ENCODE results near the gene AQP3.
A peak's percentile ranks its signal among the peaks of the same experiment; 100 is the strongest.
"Not testable (repeated sequence)": the region's sequence is repeated elsewhere in the genome, so short reads cannot be mapped to it uniquely, and the experiment has no call there.

The AQP3 gene

DNA sequence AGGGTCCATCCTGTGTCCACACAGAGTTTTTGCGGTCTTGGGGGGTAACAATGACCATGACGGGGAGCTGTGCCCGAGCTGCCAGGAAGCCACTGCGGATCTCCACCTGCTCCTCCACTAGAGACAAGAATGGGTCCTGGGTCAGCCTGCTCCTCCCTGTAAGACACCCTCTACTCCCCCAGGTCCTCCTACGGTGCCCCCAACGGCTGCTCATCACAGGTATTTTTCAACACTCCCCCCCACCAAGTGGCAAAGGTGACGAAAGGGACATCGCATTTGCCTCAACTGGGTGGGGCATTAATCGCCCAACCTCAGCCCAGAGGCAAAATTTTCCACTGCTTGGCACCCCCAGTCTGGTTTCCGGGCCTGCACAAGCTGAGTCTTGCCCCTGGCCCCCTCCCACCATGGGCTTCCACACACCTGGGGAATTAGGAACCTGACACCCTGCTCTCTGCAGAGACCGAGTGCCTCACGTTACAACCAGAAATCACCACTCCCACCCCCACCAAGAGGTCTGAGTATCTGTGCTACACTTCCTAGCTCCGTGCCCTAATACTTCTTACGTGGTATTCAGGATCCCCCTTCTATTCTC, 16.7 kb upstream of the AQP3 start:
- DNase-seq: no peak

GRCh38 chr9:33463151-33463550, 15.8 kb upstream of the AQP3 start:
- DNase-seq: no peak

DNA sequence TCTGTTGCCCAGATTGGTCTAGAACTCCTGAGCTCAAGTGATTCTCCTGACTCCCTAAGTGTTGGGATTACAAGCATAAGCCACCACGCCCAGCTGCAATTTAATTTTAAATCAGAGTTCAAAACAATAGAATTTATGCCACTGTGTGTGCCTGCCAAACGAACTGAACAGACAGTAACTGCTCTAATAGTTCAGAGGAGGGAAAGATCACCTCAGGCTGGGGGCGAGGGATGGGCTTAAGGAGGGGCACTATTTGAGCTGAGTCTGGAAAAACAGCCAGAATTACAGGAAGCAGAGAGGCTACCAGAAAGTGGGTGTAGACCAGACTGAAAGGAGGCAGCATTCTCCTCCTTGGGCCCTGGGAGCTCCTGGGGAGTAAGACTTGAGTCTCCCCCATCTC, 14.1 kb upstream of the AQP3 start:
- no peak for DNase-seq

- DNase-seq: no peak
Observed at GRCh38 chr9:33460854-33461253, 13.5 kb upstream of the AQP3 start.

GRCh38 chr9:33459115-33459514, 11.7 kb upstream of the AQP3 start:
- no peak for DNase-seq

- DNase-seq: no peak
Observed at GRCh38 chr9:33458444-33458843, 11.1 kb upstream of the AQP3 start.

GRCh38 chr9:33455945-33456344, 8.6 kb upstream of the AQP3 start:
- no peak for DNase-seq

- not testable (repeated sequence) for DNase-seq
Observed at GRCh38 chr9:33455456-33455855, 8.1 kb upstream of the AQP3 start.

DNA sequence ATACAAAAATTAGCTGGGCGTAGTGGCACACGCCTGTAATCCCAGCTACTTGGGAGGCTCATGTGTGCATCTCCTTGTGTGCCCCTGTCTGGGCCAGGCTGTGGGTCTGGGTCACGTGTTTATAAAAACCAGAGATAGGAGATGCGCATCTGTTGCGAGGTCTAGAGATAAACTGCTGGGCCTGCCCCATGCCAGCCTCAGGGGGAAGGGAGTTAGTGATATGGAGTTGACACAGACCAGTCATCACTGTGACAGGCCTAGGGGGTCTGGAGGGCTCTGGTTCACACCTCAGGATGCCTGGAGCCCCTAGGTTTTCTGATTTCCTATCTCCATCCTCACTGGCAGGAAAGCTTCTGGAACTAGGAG, 7.3 kb upstream of the AQP3 start:
- DNase-seq: not testable (repeated sequence)

- DNase-seq: no peak
Observed at GRCh38 chr9:33453999-33454660, 6.7 kb upstream of the AQP3 start.

GRCh38 chr9:33453286-33453860, 6.0 kb upstream of the AQP3 start:
- DNase-seq: no peak

DNA sequence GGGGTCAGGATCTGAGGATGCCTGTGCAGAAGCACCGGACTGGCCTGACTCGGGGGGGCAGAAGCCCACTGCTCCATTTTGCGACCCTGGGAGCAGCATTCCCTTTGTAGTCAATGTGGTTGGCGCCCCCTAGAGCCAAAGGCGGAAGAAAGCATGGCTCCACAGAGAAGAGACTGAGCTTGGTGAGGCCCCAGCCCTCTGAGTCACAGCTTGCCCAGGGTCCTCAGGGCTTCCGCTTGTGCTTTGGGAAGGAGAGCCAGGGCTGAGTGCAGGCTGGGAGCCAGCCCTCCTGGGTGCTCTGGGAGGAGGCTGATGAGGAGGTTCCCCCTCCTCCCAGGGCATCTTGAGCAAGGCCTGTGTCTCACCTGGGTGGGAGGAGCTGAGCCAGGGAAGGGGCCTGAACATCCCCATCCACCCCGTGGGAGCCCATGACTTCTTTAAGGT, 5.5 kb upstream of the AQP3 start:
- DNase-seq: peak; percentile 67

DNA sequence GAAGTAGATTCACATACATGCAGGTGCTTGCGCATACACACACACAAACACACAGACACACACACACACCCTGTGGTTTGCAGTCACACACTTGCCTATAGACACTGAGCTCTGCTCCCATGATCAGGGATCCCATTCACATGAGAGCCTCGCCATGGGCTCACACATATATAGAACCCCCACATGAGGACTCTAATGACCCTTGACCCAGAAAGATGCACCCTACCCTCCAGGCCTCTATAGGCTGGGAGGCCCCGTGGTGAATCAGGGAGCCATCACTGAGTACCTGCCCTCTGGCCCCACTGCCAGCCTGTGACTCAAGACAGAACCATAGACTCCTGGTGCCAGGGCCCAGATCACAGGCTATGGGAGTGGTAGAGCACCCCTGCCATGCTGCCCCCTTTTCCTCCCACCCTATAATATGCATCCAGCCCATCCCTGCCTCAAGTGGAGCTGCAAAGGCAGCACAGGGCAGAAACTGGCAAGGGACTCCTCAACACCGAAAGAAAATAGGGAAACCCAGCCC, 3.3 kb upstream of the AQP3 start:
- DNase-seq: no peak

GRCh38 chr9:33449715-33450114, 2.3 kb upstream of the AQP3 start:
- no peak for DNase-seq

GRCh38 chr9:33447799-33448553, 583 bp upstream of the AQP3 start:
- DNase-seq: no peak

- DNase-seq: peak; percentile 89
Observed at GRCh38 chr9:33446240-33446945, 1.0 kb downstream of the AQP3 start.

DNA sequence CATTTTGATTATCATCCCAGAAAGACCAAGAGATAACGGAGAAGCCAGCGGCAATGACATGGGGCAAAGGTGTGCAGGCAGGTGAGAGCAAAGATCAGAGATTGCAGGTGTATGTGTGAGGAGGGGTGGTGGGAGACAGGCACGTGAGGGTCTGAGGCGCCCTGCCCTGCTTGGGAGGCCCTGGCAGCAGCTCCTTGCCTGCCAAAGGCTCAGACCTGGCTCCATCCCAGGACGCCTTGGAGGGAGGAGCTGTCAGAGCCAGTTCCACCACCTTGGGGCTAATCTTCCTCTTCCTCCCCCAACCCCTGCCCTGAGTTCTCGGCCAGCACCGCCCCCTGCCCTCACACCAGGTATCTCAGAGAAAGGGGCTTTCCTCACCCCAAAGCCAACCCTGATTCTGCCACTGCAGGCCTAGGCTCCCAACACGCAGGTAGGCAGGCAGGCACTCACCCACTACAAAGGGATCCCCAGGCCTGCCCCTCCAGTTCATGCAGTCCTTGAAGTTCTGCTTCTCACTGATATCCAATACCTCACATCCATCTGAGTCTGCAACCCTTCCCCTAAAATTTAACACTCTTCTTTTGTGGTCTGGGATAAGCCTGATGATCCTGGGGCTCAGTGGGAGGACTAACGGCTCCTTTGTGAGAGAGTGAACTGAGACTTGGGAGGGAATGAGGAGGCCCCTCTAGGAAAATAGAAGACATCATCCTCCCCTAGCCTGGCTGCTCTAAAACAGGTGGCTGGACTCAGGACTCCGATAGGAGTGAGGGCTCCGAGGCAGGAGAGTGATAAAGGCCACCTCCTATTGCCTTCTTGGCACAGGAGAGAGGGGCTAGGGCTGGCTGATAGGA, 1.8 kb downstream of the AQP3 start:
- no peak for DNase-seq

GRCh38 chr9:33443464-33444154, 3.8 kb downstream of the AQP3 start:
- DNase-seq: no peak

DNA sequence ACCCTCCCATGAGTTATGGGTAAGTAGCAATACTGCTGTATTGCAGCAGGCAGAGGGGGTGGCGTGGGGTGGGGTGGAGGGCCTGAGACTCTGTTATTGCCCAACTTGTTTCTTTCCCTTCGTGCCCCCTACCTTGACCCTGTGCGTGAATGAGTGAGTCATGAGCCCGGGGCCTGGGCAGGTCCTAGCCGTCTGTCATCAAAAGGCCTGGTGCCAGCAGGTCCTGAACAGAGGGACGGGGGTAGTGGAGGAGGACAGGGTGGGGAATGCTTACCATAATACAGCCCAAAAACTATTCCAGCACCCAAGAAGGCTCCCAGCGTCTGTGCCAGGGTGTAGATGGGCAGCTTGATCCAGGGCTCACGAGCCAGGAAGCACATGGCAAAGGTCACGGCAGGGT, 4.3 kb downstream of the AQP3 start:
- no peak for DNase-seq

- DNase-seq: no peak
Observed at GRCh38 chr9:33442125-33442524, 5.3 kb downstream of the AQP3 start.

DNA sequence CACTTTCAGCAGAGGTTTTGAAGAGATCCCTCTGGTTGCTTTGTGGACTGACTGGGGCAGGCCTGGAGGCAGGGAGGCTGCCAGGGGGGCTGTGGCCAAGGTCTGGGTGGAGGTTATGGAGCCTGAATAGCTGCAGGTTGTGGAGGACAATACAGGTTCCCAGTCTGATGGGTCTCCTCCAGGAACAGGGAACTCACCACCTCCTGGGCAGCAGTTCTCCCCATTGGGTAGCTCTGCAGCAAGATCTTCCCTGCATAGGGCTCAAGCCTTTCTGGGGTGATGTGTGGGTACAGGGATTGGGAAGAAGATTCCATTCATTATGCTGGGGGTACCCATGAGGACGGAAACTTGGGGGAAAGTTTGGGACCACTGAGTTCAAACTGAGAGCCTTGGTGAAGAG, 6.8 kb downstream of the AQP3 start:
- DNase-seq: no peak
